OCI-LY1 (cell line): ENCODE data around the gene SYT6.

ENCODE experiments used
- CTCF ChIP-seq: fragments of 200-600 bp; sonication (generic), shearing (Covaris generic); IDR thresholded peaks from 2 replicates; pipeline ENCODE4 v1.5.1; 2017; ENCODE audit warnings: mild to moderate bottlenecking, antibody characterized with exemption, low read length, moderate library complexity, mixed read lengths
- EZH2 ChIP-seq: fragments of 200-600 bp; sonication (generic), shearing (Covaris generic); IDR thresholded peaks from 2 replicates; pipeline ENCODE4 v1.8.0; 2017; ENCODE audit warnings: borderline replicate concordance, mixed run types, mild to moderate bottlenecking, antibody characterized with exemption, low read length, moderate library complexity, mixed read lengths

GRCh38 chr1:114135786-114136185 is 17.9 kb downstream of the SYT6 start:
- TF ChIP-seq CTCF (no peak), EZH2 (no peak)
